ENCODE results near the gene SYT17.

DNA sequence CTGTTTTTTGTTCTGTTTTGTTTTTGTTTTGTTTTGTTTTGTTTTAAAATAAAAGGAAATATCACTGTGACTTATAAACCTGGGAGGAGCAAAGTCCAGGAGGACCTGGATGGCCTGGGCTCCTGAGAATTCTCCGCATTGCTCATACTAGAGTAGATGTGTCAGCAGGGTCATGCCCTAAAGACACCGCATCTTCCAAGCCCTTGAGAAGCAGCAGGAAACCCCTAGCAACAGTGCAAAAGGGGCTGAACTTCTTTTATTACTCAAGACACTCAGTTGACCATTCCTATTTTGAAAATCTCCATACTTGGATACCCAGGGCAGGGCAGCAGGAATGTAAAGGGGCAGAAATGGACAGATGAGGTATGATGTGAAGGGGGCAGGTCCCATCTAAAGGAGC is 51.8 kb downstream of the SYT17 start:
- TF ChIP-seq CTCF (IDR thresholded peaks at IDR 0.05; ENCODE audit: low read length) (no peak), EZH2 (IDR thresholded peaks at IDR 0.05; ENCODE audit: borderline replicate concordance, low read length) (no peak)

Data from OCI-LY1 (cell line).